Measurements from ENCODE around the gene PLPP4. TPM values are rescaled to one million over a fixed set of nuclear protein-coding genes. Genes with fewer than 3 reads are reported as not detected.

PLPP4 gene
- total RNA-seq, 4 donors from 2014 or later, result 2.5 TPM; not detected in 3

- TF ChIP-seq, protein P1, sequence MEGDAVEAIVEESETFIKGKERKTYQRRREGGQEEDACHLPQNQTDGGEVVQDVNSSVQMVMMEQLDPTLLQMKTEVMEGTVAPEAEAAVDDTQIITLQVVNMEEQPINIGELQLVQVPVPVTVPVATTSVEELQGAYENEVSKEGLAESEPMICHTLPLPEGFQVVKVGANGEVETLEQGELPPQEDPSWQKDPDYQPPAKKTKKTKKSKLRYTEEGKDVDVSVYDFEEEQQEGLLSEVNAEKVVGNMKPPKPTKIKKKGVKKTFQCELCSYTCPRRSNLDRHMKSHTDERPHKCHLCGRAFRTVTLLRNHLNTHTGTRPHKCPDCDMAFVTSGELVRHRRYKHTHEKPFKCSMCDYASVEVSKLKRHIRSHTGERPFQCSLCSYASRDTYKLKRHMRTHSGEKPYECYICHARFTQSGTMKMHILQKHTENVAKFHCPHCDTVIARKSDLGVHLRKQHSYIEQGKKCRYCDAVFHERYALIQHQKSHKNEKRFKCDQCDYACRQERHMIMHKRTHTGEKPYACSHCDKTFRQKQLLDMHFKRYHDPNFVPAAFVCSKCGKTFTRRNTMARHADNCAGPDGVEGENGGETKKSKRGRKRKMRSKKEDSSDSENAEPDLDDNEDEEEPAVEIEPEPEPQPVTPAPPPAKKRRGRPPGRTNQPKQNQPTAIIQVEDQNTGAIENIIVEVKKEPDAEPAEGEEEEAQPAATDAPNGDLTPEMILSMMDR (IDR thresholded peaks at IDR 0.05), result no peak
- no peak for TF ChIP-seq EP300 (IDR thresholded peaks at IDR 0.05)
- TF ChIP-seq POLR2A (IDR thresholded peaks at IDR 0.05), result no peak
- no peak for TF ChIP-seq POLR2AphosphoS5 (IDR thresholded peaks at IDR 0.05)
- H3K9me3 ChIP-seq, result no peaks in the 10 kb centered on the region
- H3K4me1 ChIP-seq, result peaks cover 0 to 24% (median 12%) of the 10 kb centered on the region in 3 donors
- H3K27ac ChIP-seq, result no peak overlapping the region
- WGBS, 2 donors (ENCODE audit: low coverage in 1 of 2), result 100% methylated on average over 1 of the region's 3 CpGs; no CpG with 5 or more reads in 1 of the 2 donors
- H3K27me3 ChIP-seq, result peaks cover 30% of the 10 kb centered on the region
- no peak for ATAC-seq
- no peaks in the 10 kb centered on the region for H3K36me3 ChIP-seq
- H3K4me3 ChIP-seq, result no peak overlapping the region
Observed at GRCh38 chr10:120453886-120454285, 3.1 kb upstream of the PLPP4 start.

- H3K27ac ChIP-seq, result no peak overlapping the region
- H3K36me3 ChIP-seq, result no peaks in the 10 kb centered on the region
- WGBS, 2 donors (ENCODE audit: low coverage in 1 of 2), result 85% methylated on average over 6 to 7 of the region's 7 CpGs
- peaks cover 0 to 24% (median 12%) of the 10 kb centered on the region in 3 donors for H3K4me1 ChIP-seq
- no peak for TF ChIP-seq POLR2AphosphoS5 (IDR thresholded peaks at IDR 0.05)
- no peak for TF ChIP-seq POLR2A (IDR thresholded peaks at IDR 0.05)
- TF ChIP-seq, protein P1 (IDR thresholded peaks at IDR 0.05), result no peak
- no peak for TF ChIP-seq EP300 (IDR thresholded peaks at IDR 0.05)
- H3K27me3 ChIP-seq, result peaks cover 41% of the 10 kb centered on the region
- no peak overlapping the region for H3K4me3 ChIP-seq
- ATAC-seq, result no peak
- no peaks in the 10 kb centered on the region for H3K9me3 ChIP-seq
Observed at GRCh38 chr10:120455004-120455403, 2.0 kb upstream of the PLPP4 start.

DNA sequence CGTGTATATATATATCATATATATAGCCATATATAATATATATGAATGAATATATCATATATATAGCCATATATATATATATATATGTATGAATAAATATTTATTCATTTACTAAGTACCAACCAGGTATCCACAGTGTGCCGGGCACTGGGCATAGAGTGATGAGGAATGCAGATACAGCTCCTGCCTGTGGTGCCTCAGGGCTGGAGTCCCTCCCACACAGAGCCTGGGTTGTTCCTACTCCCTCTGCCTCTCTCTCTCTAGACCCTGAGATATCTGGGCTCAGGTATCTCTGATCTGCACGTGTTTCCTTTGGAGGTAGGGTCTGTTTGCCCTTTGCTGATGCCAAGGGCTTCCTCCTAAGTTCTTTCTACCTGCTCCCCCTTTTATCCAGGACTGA, 1.4 kb upstream of the PLPP4 start:
- no peaks in the 10 kb centered on the region for H3K9me3 ChIP-seq
- ATAC-seq, result no peak
- H3K4me3 ChIP-seq, result no peak overlapping the region
- peaks cover 47% of the 10 kb centered on the region for H3K27me3 ChIP-seq
- TF ChIP-seq POLR2AphosphoS5 (IDR thresholded peaks at IDR 0.05), result no peak
- no peak for TF ChIP-seq EP300 (IDR thresholded peaks at IDR 0.05)
- TF ChIP-seq, protein P1 (IDR thresholded peaks at IDR 0.05), result no peak
- TF ChIP-seq POLR2A (IDR thresholded peaks at IDR 0.05), result no peak
- H3K36me3 ChIP-seq, result no peaks in the 10 kb centered on the region
- H3K4me1 ChIP-seq, result peaks cover 0 to 24% (median 12%) of the 10 kb centered on the region in 3 donors
- no peak overlapping the region for H3K27ac ChIP-seq
- 17 to 57% methylated on average over 1 to 3 of the region's 3 CpGs for WGBS, 2 donors (ENCODE audit: low coverage in 1 of 2)

DNA sequence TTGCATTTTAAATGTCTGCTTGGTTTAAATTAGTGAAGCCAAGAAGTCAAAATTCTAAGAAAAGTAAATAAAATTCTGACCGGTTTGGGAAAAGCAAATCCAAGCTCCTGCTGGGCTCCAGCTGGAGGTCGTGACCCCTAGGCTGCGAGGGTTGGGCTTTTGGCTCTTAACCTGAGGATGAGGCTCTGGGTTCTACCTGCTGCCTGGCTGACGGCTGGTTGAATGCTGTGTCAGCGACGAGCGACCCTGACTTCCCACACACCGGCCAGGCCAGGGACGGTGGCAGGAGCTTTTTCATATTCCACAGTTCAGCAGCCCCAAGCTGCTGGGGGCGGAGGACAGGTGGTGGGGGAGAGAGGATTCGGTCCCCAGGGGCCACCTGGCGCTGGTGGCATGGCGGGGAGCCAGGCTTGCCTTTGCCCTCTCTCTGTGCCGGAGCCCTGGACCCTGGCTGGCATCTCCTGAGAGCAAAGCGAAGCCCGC, 843 bp upstream of the PLPP4 start:
- no peak for ATAC-seq
- no peaks in the 10 kb centered on the region for H3K9me3 ChIP-seq
- no peak overlapping the region for H3K27ac ChIP-seq
- TF ChIP-seq, protein P1 (IDR thresholded peaks at IDR 0.05), result no peak
- TF ChIP-seq POLR2A (IDR thresholded peaks at IDR 0.05) (no peak), EP300 (IDR thresholded peaks at IDR 0.05) (no peak), POLR2AphosphoS5 (IDR thresholded peaks at IDR 0.05) (no peak)
- H3K4me1 ChIP-seq, result peaks cover 0 to 24% (median 12%) of the 10 kb centered on the region in 3 donors
- peak overlapping the region in 1 of 2 donors; percentile 57 for H3K4me3 ChIP-seq
- no peaks in the 10 kb centered on the region for H3K36me3 ChIP-seq
- 11% methylated on average over 4 of the region's 16 CpGs; no CpG with 5 or more reads in 1 of the 2 donors for WGBS, 2 donors (ENCODE audit: low coverage in 1 of 2)
- peaks cover 53% of the 10 kb centered on the region for H3K27me3 ChIP-seq

DNA sequence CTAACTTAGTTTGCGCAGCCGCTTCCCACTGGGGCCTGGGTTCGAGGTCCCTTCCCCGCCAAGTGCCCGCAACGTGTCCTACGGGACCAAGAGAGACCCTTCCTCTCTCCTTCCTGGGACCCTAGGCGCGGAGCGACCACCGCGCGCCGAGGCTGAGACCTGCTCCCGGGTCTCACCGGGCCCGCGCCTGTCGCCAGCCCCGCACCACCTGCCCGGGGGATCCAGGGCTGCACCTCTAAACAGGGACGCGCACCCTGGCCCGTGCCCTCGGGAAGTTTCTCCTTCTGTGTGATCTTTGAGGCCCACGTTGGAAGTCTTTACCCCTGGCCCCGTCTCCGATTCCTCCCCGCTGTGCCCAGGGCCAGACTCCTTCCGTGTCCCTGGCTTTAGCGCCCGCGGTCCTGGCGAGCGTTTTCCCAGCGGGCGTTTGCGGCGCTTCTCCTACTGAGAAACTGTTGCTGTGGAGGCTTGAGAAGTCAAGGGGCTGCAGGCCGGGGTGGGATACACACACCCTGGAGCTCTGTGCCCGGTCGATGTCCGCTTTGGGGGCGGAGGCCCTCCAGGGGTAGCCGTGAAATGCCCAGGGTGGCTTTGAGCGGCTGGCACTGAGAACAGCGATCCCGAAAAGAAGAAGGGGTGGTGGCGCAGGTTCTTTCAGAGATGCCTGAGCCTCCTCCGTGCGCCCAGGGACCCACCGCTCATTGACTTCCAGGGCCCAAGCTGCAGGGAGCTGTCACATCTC, 575 bp downstream of the PLPP4 start:
- peak overlapping the region in 1 of 2 donors; percentile 57 for H3K4me3 ChIP-seq
- H3K27ac ChIP-seq, result no peak overlapping the region
- H3K4me1 ChIP-seq, result peaks cover 0 to 24% (median 12%) of the 10 kb centered on the region in 3 donors
- TF ChIP-seq POLR2A (IDR thresholded peaks at IDR 0.05) (no peak), EP300 (IDR thresholded peaks at IDR 0.05) (no peak), POLR2AphosphoS5 (IDR thresholded peaks at IDR 0.05) (no peak)
- TF ChIP-seq, protein P1 (IDR thresholded peaks at IDR 0.05), result no peak
- peaks cover 67% of the 10 kb centered on the region for H3K27me3 ChIP-seq
- H3K36me3 ChIP-seq, result no peaks in the 10 kb centered on the region
- no peak for ATAC-seq
- WGBS, 2 donors (ENCODE audit: low coverage in 1 of 2), result no CpG with 5 or more reads among the region's 52 CpGs
- H3K9me3 ChIP-seq, result no peaks in the 10 kb centered on the region
